HepG2 (cell line): ENCODE measurements around the gene PRKAR1B. TPM values are rescaled to one million over a fixed set of nuclear protein-coding genes. Genes with fewer than 3 reads are reported as not detected.

Source experiments
- ATAC-seq: fragments of 200-7000 bp; cut with Tn5 transposase; 3 replicates; pipeline ENCODE4 v1.9.1; 2020; ENCODE audit warnings: mild to moderate bottlenecking, moderate library complexity
- BruUV-seq: library from RNA; stranded (reverse); fragments of 400-500 nt; replicated peaks from 2 replicates; lab custom pipeline; 2021; lab: Mats Ljungman, UMichigan
- CTCF ChIA-PET: fragments of 300-600 bp; formaldehyde crosslinking; extraction: SDS; loops from one replicate; lab custom pipeline; 2021; ENCODE audit warnings: low total read pairs, inconsistent platforms, low intra/inter-chr PET ratio; lab: Yijun Ruan, JAX
- POLR2A ChIA-PET: fragments of 350-600 bp; sonication (Branson Sonifier 250); formaldehyde crosslinking; loops from one replicate; lab custom pipeline; 2020; ENCODE audit warnings: antibody characterized with exemption, inconsistent platforms; lab: Yijun Ruan, JAX
- DNase-seq: peaks from one replicate; pipeline ENCODE4 v3.0.0-alpha.2; 2015; ENCODE audit warnings: low spot score
- FAIRE-seq: peaks from 3 replicates; lab custom pipeline; 2011; peaks lifted over from hg19 to GRCh38; lab: Jason Lieb, UNC
- H2AFZ ChIP-seq: one replicate; pipeline ENCODE4 v1.6.1; 2011; ENCODE audit warnings: low read length, inconsistent platforms
- H3K27ac ChIP-seq: fragments of 300-600 bp; 3 replicates; pipeline ENCODE4 v1.8.0; 2011; ENCODE audit warnings: mixed run types, mild to moderate bottlenecking, mixed read lengths, low read length, inconsistent platforms; ENCODE audit not compliant: insufficient read depth; ENCODE audit errors: extremely low read length
- H3K27me3 ChIP-seq, 2 experiments: fragments of 200-600 bp in 1 of 2; 2 replicates in 1 of 2; 3 replicates in 1 of 2; pipeline versions ENCODE4 v1.6.0 to v1.8.0; 2011; ENCODE audit warnings: low read length in 2 of 2, mild to moderate bottlenecking in 2 of 2, moderate library complexity in 2 of 2, inconsistent platforms in 1 of 2; ENCODE audit not compliant: insufficient read depth in 2 of 2, control insufficient read depth in 1 of 2
- H3K36me3 ChIP-seq, 2 experiments: fragments of 200-600 bp in 1 of 2; replicated peaks in 1 of 2; 2 replicates in 1 of 2; 3 replicates in 1 of 2; pipeline versions ENCODE4 v1.5.1 to v1.8.0; 2011; ENCODE audit warnings: low read length in 2 of 2, inconsistent platforms in 1 of 2; ENCODE audit not compliant: insufficient read depth in 2 of 2, control insufficient read depth in 1 of 2
- H3K4me1 ChIP-seq: 2 replicates; pipeline ENCODE4 v1.5.1; 2012; ENCODE audit warnings: low read length, inconsistent platforms; ENCODE audit not compliant: insufficient read depth
- H3K4me2 ChIP-seq: 2 replicates; pipeline ENCODE4 v1.6.0; 2011; ENCODE audit warnings: low read depth, low read length, inconsistent platforms
- H3K4me3 ChIP-seq, 3 experiments: fragments of 200-600 bp in 1 of 3; sonication (generic), shearing (Covaris generic) in 1 of 3; replicated peaks in 1 of 3; 2 replicates each; pipeline ENCODE4 v1.5.1; 2011 to 2016; ENCODE audit warnings: low read length in 3 of 3, inconsistent platforms in 2 of 3, low read depth in 2 of 3, mild to moderate bottlenecking in 2 of 3, control low read depth in 1 of 3, mixed read lengths in 1 of 3; ENCODE audit not compliant: insufficient read depth in 1 of 3
- H3K79me2 ChIP-seq: one replicate; pipeline ENCODE4 v1.6.1; 2011; ENCODE audit warnings: low read length, inconsistent platforms; ENCODE audit not compliant: insufficient read depth
- H3K9ac ChIP-seq: 2 replicates; pipeline ENCODE4 v1.6.0; 2011; ENCODE audit warnings: mild to moderate bottlenecking, low read depth, low read length, inconsistent platforms; ENCODE audit not compliant: insufficient read depth
- H3K9me3 ChIP-seq: 2 replicates; pipeline ENCODE4 v1.5.1; 2012; ENCODE audit warnings: mild to moderate bottlenecking, low read length
- H4K20me1 ChIP-seq: 2 replicates; pipeline ENCODE4 v1.6.0; 2011; ENCODE audit warnings: inconsistent platforms, mild to moderate bottlenecking, low read length, moderate library complexity; ENCODE audit not compliant: insufficient read depth
- FOXA1 ChIP-seq, 2 experiments: fragments of 450-650 bp in 1 of 2; sonication (generic) in 1 of 2; formaldehyde crosslinking in 1 of 2; IDR thresholded peaks; 2 replicates each; pipeline versions ENCODE4 v1.4.0 to v1.6.1; 2016 to 2020; ENCODE audit warnings: missing genetic modification reagents in 1 of 2
- FOXK1 ChIP-seq: sonication (generic); formaldehyde crosslinking; IDR thresholded peaks from 2 replicates; pipeline ENCODE4 v1.4.0; 2020; ENCODE audit warnings: low read depth, missing genetic modification reagents, borderline replicate concordance
- REXO4 ChIP-seq: sonication (generic); formaldehyde crosslinking; IDR thresholded peaks from 2 replicates; pipeline ENCODE4 v1.8.0; 2022; ENCODE audit warnings: missing genetic modification reagents, mild to moderate bottlenecking, borderline replicate concordance
- RNF219 ChIP-seq: sonication (generic); formaldehyde crosslinking; IDR thresholded peaks from 2 replicates; pipeline ENCODE4 v1.5.0; 2020; ENCODE audit warnings: mild to moderate bottlenecking, missing genetic modification reagents
- TP53 ChIP-seq: sonication (generic); formaldehyde crosslinking; conservative IDR thresholded peaks from 2 replicates; pipeline ENCODE4 v1.4.0; 2020; ENCODE audit warnings: missing genetic modification reagents
- XBP1 ChIP-seq: sonication (generic); formaldehyde crosslinking; IDR thresholded peaks from 2 replicates; pipeline ENCODE4 v1.5.0; 2020; ENCODE audit warnings: missing genetic modification reagents
- ZFAT ChIP-seq: sonication (generic); formaldehyde crosslinking; conservative IDR thresholded peaks from 2 replicates; pipeline ENCODE4 v1.8.1; 2023; ENCODE audit warnings: missing genetic modification reagents, inconsistent platforms
- ZFP82 ChIP-seq: sonication (generic); formaldehyde crosslinking; IDR thresholded peaks from 2 replicates; pipeline ENCODE4 v1.5.1; 2020; ENCODE audit warnings: mild to moderate bottlenecking, missing genetic modification reagents, borderline replicate concordance
- ZNF549 ChIP-seq: sonication (generic); formaldehyde crosslinking; IDR thresholded peaks from 2 replicates; pipeline ENCODE4 v1.5.0; 2020; ENCODE audit warnings: missing genetic modification reagents
- ZNF619 ChIP-seq: sonication (generic); formaldehyde crosslinking; IDR thresholded peaks from 2 replicates; pipeline ENCODE4 v1.4.0; 2020; ENCODE audit warnings: mild to moderate bottlenecking, missing genetic modification reagents
- ZNF687 ChIP-seq: sonication (generic); formaldehyde crosslinking; IDR thresholded peaks from 2 replicates; pipeline ENCODE4 v1.5.1; 2020; ENCODE audit warnings: mild to moderate bottlenecking, missing genetic modification reagents, moderate library complexity
- ZNF772 ChIP-seq: sonication (generic); formaldehyde crosslinking; IDR thresholded peaks from 2 replicates; pipeline ENCODE4 v1.5.0; 2020; ENCODE audit warnings: mild to moderate bottlenecking, missing genetic modification reagents
- WGBS: methylation state at CpG from one replicate; pipeline ENCODE4 v1.1.6; 2017; ENCODE audit warnings: low lambda C conversion rate; 5-methylcytosine and 5-hydroxymethylcytosine counted together
- in situ Hi-C: cut with HindIII; loops from 2 replicates; pipeline ENCODE4 v1.10.0; 2017; ENCODE audit warnings: low pct_unique_long_range_greater_than_20kb; ENCODE audit not compliant: extremely low pct_ligation_motif_present
- intact Hi-C: fragments of 100-400 bp; cut with micrococcal nuclease; formaldehyde crosslinking; loops from one replicate; pipeline ENCODE4 v1.10.0; 2022; ENCODE audit not compliant: unreplicated experiment
- polyA plus RNA-seq, 8 experiments: library from polyadenylated mRNA; depleted of rRNA in 3 of 8; stranded (reverse) in 7 of 8; unstranded in 1 of 8; fragments of >200 nt; fragmentation: Illumina TruSeq in 4 of 8; extraction: Trizol in 4 of 8; gene quantifications; 2 replicates each; pipeline versions ENCODE4 v1.2.1 to v1.2.3, GENCODE V29; 2011 to 2016; ENCODE audit warnings: low read depth in 4 of 8, missing spikeins in 1 of 8, mixed read lengths in 1 of 8; ENCODE audit not compliant: insufficient read depth in 1 of 8
- total RNA-seq, 5 experiments: library from RNA; depleted of rRNA; stranded (reverse); fragments of >200 nt; fragmentation: Illumina TruSeq; extraction: Trizol; gene quantifications; 2 replicates each; pipeline ENCODE4 v1.2.3, GENCODE V29; 2016; ENCODE audit warnings: low read depth in 1 of 5

Gene PRKAR1B
- total and polyA plus RNA-seq, 2 of the 13 experiments (the other 11 are each of a cell fraction or from before 2014, with no cell fraction given): 7.9 to 28.2 TPM

- CTCF ChIA-PET: no interaction called here
- BruUV-seq: no TSS peak
- Histone ChIP-seq H3K9ac (no peak overlapping the region), H3K79me2 (no peaks in the 10 kb centered on the region), H3K27me3 (no peaks in the 10 kb centered on the region), H3K27ac (no peak overlapping the region), H4K20me1 (no peaks in the 10 kb centered on the region), H3K36me3 (peaks cover 27 to 64% of the 10 kb centered on the region in 2 experiments; a peak in 4 of 5 replicates), H3K4me2 (no peak overlapping the region), H3K9me3 (no peaks in the 10 kb centered on the region), H2AFZ (no peak overlapping the region), H3K4me3 (no peak overlapping the region), H3K4me1 (no peaks in the 10 kb centered on the region)
- POLR2A ChIA-PET: no interaction called here
- TF ChIP-seq ZNF772 (no peak), FOXK1 (CRISPR knock-in tag) (no peak)
- FAIRE-seq: no peak
- no peak for DNase-seq
- no CpG with 5 or more reads among the region's 5 CpGs for WGBS
- no peak for ATAC-seq
- intact Hi-C loops (no loop called here), in situ Hi-C loops (no loop called here)
Observed at GRCh38 chr7:762885-763284, 35.8 kb upstream of the PRKAR1B start.

GRCh38 chr7:761631-762030 is 34.5 kb upstream of the PRKAR1B start:
- Histone ChIP-seq H3K9ac (no peak overlapping the region), H3K9me3 (no peaks in the 10 kb centered on the region), H3K4me1 (no peaks in the 10 kb centered on the region), H3K4me3 (no peak overlapping the region), H4K20me1 (no peaks in the 10 kb centered on the region), H3K27me3 (no peaks in the 10 kb centered on the region), H3K79me2 (no peaks in the 10 kb centered on the region), H3K27ac (no peak overlapping the region), H3K4me2 (no peak overlapping the region), H3K36me3 (peaks cover 32 to 77% of the 10 kb centered on the region in 2 experiments; a peak in 4 of 5 replicates), H2AFZ (no peak overlapping the region)
- no TSS peak for BruUV-seq
- no peak for FAIRE-seq
- WGBS: 95% methylated on average over 4 of the region's 11 CpGs
- DNase-seq: no peak
- in situ Hi-C loops (no loop called here), intact Hi-C loops (no loop called here)
- ATAC-seq: no peak
- CTCF ChIA-PET: no interaction called here
- TF ChIP-seq XBP1 (CRISPR knock-in tag) (no peak), ZNF549 (CRISPR knock-in tag) (no peak), ZFP82 (CRISPR knock-in tag) (no peak), ZNF687 (no peak), RNF219 (CRISPR knock-in tag) (no peak), ZFAT (CRISPR knock-in tag) (no peak), TP53 (CRISPR knock-in tag) (no peak), FOXA1 (IDR thresholded peaks at IDR 0.05) (no peak), FOXA1 (CRISPR knock-in tag; IDR thresholded peaks at IDR 0.05) (no peak), REXO4 (CRISPR knock-in tag) (no peak), ZNF619 (CRISPR knock-in tag) (no peak)
- POLR2A ChIA-PET: no interaction called here
